Glutamatergic neuron (in vitro differentiated cells): ENCODE data around the gene TBC1D17. TPM values are rescaled to one million over a fixed set of nuclear protein-coding genes. Genes with fewer than 3 reads are reported as not detected.

Source experiments
- DNase-seq: peaks from one replicate; pipeline ENCODE4 v3.0.0; 2022
- H3K27ac Mint-ChIP-seq: one replicate; pipeline ENCODE4 v1.8.0; 2020; ENCODE audit warnings: mild to moderate bottlenecking, mixed read lengths, inconsistent platforms; ENCODE audit not compliant: unreplicated experiment
- H3K27me3 Mint-ChIP-seq: one replicate; pipeline ENCODE4 v1.8.0; 2020; ENCODE audit warnings: mild to moderate bottlenecking, moderate library complexity, mixed read lengths, inconsistent platforms; ENCODE audit not compliant: unreplicated experiment
- H3K36me3 Mint-ChIP-seq: one replicate; pipeline ENCODE4 v1.8.0; 2020; ENCODE audit warnings: mild to moderate bottlenecking, mixed read lengths, inconsistent platforms; ENCODE audit not compliant: unreplicated experiment
- H3K4me1 Mint-ChIP-seq: one replicate; pipeline ENCODE4 v1.8.0; 2020; ENCODE audit warnings: mild to moderate bottlenecking, low read depth, mixed read lengths, inconsistent platforms; ENCODE audit not compliant: unreplicated experiment
- H3K4me3 Mint-ChIP-seq: one replicate; pipeline ENCODE4 v1.8.0; 2020; ENCODE audit warnings: mild to moderate bottlenecking, mixed read lengths, inconsistent platforms; ENCODE audit not compliant: unreplicated experiment
- H3K9me3 Mint-ChIP-seq: one replicate; pipeline ENCODE4 v1.8.0; 2020; ENCODE audit warnings: mild to moderate bottlenecking, moderate library complexity, mixed read lengths, inconsistent platforms; ENCODE audit not compliant: unreplicated experiment
- total RNA-seq: library from RNA; stranded (reverse); fragmentation: NEBNext Ultra II Directional; extraction: Animal tissue kit (Norgen Biotek cat#: 25700); gene quantifications from one replicate; pipeline ENCODE4 v1.2.1, GENCODE V29; 2021; ENCODE audit not compliant: unreplicated experiment
- TF ChIP-seq, protein P1 (sequence below): fragments of 200-600 bp; sonication (generic); IDR thresholded peaks from one replicate; pipeline ENCODE4 v1.5.0; 2021; ENCODE audit not compliant: partially characterized antibody, unreplicated experiment

TBC1D17 gene
- total RNA-seq, 1 donor from 2014 or later = 56.8 TPM

DNA sequence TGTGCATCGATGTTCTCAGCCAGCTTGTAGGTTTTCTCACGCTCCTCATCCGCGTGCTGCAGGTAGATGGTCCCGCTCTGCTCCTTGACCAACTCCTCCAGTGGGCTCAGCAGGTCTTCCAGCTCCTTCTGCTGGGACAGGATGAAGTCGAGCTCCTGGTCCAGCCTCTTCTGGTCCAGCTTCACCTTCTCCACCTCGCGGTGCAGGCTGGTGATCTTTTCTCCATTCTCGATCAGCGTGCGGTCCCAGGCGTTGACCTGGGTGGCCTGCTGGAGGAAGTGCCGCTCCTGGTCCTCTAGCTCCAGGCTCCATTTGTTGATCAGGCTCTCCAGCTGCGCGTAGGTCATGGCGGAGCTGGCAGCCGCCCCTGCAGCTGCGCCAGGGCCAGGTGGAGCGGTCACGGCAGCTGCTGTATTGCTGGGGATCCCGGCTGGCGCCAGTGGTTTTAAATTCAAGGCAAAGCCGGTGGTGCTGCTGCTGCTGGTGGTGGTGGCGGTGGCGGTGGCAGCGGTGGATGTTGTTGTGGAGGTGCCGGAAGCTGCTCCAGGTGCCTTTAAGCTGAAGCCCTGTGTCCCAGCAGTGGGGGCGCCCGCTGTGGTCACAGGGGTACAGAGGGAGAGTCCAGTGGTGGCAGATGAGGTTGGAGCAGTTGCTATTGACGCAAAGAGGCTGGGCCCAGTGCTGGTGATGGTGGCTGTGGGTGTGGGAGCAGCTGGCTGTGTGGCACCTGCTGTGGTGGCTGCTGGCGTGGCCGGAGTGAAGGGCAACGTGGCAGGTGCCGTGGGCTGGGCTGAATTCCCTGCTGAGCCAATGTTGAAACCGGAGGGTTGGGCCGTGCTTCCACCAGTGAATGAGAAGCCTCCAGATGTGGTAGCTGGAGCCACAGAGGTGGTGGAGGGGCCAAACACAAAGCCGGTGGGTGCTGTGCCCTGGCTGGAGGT lies 31.2 kb downstream of the TBC1D17 start:
- Mint-ChIP-seq H3K27me3 (peaks cover 6% of the 10 kb centered on the region), H3K27ac (no peak overlapping the region), H3K9me3 (peaks cover 7% of the 10 kb centered on the region), H3K4me1 (no peaks in the 10 kb centered on the region), H3K4me3 (no peak overlapping the region), H3K36me3 (peaks cover 3% of the 10 kb centered on the region)
- TF ChIP-seq, protein P1, sequence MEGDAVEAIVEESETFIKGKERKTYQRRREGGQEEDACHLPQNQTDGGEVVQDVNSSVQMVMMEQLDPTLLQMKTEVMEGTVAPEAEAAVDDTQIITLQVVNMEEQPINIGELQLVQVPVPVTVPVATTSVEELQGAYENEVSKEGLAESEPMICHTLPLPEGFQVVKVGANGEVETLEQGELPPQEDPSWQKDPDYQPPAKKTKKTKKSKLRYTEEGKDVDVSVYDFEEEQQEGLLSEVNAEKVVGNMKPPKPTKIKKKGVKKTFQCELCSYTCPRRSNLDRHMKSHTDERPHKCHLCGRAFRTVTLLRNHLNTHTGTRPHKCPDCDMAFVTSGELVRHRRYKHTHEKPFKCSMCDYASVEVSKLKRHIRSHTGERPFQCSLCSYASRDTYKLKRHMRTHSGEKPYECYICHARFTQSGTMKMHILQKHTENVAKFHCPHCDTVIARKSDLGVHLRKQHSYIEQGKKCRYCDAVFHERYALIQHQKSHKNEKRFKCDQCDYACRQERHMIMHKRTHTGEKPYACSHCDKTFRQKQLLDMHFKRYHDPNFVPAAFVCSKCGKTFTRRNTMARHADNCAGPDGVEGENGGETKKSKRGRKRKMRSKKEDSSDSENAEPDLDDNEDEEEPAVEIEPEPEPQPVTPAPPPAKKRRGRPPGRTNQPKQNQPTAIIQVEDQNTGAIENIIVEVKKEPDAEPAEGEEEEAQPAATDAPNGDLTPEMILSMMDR = no peak
- DNase-seq = no peak

DNA sequence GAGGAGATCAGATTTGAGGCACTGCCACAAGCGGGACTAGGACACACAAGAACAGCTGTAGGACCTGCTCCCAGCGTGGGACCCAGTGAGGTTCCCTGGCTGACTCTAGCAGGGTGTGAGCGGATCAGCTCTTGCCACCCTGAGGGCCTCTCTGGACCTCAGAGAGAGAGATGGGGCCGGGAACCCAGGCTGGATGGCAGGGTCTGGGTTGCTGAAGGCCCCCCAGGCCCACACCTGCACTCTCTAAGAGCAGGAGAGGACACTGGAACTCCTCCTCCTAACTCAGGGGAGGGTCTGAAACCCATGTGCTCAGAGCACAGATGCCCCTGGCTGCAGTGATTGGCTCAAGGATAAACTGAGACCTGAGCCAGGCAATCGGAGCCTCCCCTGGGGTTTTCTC lies 32.7 kb downstream of the TBC1D17 start:
- peaks cover 6% of the 10 kb centered on the region for H3K27me3 Mint-ChIP-seq
- no peak for DNase-seq
- TF ChIP-seq, protein P1 = no peak
- peaks cover 9% of the 10 kb centered on the region for H3K9me3 Mint-ChIP-seq
- H3K27ac Mint-ChIP-seq = no peak overlapping the region
- no peaks in the 10 kb centered on the region for H3K4me1 Mint-ChIP-seq
- H3K4me3 Mint-ChIP-seq = no peak overlapping the region
- peaks cover 7% of the 10 kb centered on the region for H3K36me3 Mint-ChIP-seq

DNA sequence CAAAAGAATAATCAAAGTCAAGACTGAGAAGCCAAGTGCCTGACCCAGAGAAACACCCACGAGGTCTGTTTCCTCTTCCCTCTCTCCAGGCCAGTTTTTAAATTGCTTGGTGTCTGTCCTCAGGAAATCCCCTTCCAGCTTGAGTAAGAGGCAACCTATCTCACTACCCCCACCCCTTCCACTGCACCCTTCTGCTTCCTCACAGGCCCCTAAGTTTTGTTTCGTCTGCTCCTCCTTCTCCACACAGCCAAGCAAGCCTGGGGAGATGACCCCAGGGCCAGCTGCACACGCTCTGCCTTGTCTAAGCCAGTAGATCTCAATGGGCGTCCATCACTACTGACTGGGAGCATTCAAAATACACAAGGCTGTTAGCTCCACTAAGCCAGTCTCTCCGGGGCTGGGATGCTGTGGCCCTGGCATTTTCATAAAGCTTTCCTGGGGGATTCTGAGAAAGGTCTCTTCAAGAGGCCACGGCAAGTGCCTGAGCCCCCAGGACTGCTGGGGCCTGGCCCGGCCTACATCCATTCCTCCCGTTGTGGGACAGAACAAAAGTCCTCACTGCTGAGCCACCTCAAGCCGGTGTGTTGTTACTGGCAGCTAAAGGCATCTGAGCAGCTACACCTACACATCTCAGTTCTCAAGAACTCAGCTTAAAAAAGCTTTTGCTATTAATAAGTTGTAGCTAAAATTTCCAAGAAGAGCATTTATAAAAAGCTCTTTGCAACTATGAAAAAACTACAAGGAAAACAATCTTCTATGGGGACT lies 34.1 kb downstream of the TBC1D17 start:
- H3K27ac Mint-ChIP-seq = peak overlapping the region; percentile 37
- TF ChIP-seq, protein P1 = no peak
- peaks cover 6% of the 10 kb centered on the region for H3K27me3 Mint-ChIP-seq
- peaks cover 12% of the 10 kb centered on the region for H3K36me3 Mint-ChIP-seq
- H3K4me3 Mint-ChIP-seq = no peak overlapping the region
- no peak for DNase-seq
- H3K9me3 Mint-ChIP-seq = peaks cover 9% of the 10 kb centered on the region
- H3K4me1 Mint-ChIP-seq = no peaks in the 10 kb centered on the region

DNA sequence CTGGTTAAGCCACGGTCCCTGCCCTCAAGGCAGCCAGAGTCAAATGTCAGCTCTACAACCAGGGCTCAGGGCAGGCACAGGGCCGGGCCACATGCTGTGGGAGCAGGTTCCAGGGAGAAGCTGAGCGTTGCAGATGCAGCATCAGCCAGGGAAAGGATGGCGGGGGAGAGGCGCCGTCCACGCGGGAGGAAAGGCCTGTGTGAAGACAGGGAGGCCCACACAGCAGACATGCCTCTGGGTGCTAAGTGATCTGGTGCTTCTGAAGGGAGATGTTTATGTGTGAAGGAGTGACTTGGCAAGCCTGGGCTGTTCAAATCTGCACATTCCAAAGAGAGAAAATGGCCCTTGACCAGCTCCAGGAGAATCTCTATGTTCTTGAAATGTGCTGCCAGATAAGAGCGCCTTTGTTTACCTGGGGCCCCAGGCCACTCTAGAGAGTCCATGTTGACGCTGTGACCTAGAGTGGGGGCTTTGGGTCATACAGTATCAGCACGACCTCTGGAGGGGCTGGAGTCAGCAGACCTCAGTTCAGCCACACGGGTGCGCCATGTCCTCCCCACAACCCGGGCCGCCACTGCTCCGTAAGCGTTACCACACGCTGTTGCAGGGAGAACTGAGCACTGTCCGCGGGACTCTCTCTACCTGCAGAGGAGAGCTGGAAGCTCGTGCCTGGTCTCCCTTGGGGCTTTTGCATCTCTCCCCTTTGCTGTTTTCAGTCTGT lies 35.6 kb downstream of the TBC1D17 start:
- Mint-ChIP-seq H3K27ac (no peak overlapping the region), H3K9me3 (peaks cover 6% of the 10 kb centered on the region), H3K4me1 (peaks cover 3% of the 10 kb centered on the region), H3K4me3 (no peak overlapping the region), H3K27me3 (peaks cover 3% of the 10 kb centered on the region), H3K36me3 (peaks cover 12% of the 10 kb centered on the region)
- DNase-seq = no peak
- TF ChIP-seq, protein P1 = no peak
